HCT116 (cell line): ENCODE results near the gene TPH2.

Experiments
- EZH2 ChIP-seq: fragments of 200-600 bp; sonication (generic); IDR thresholded peaks from 2 replicates; pipeline ENCODE4 v1.6.1; 2017; ENCODE audit warnings: antibody characterized with exemption, mixed run types
- JUND ChIP-seq: IDR thresholded peaks from 2 replicates; pipeline ENCODE4 v1.6.1; 2012
- POLR2A ChIP-seq: IDR thresholded peaks from 2 replicates; pipeline ENCODE4 v1.7.0; 2011; ENCODE audit warnings: borderline replicate concordance; ENCODE audit not compliant: insufficient read depth, insufficient read length; ENCODE audit errors: extremely low read depth
- POLR2AphosphoS5 ChIP-seq: IDR thresholded peaks from 2 replicates; pipeline ENCODE4 v1.6.1; 2011; ENCODE audit warnings: mild to moderate bottlenecking, low read depth, low read length, moderate library complexity
- ZFX ChIP-seq: fragments of 450-650 bp; IDR thresholded peaks from 2 replicates; pipeline ENCODE4 v1.6.1; 2017
- ZNF274 ChIP-seq: fragments of 200-500 bp; sonication (Bioruptor generic); IDR thresholded peaks from 2 replicates; pipeline ENCODE4 v1.6.1; 2014; ENCODE audit warnings: mild to moderate bottlenecking, low read depth, low read length, inconsistent platforms
- TF ChIP-seq, protein P1 (sequence below), 3 experiments: fragments of 200-600 bp in 1 of 3; sonication (generic) in 1 of 3; IDR thresholded peaks in 2 of 3; conservative IDR thresholded peaks in 1 of 3; 2 replicates each; pipeline ENCODE4 v1.5.1; 2012 to 2017; ENCODE audit warnings: low read depth in 2 of 3, low read length in 2 of 3, antibody characterized with exemption in 1 of 3, borderline replicate concordance in 1 of 3, control low read depth in 1 of 3, mild to moderate bottlenecking in 1 of 3, mixed read lengths in 1 of 3, mixed run types in 1 of 3, moderate library complexity in 1 of 3; ENCODE audit not compliant: insufficient read depth in 1 of 3
- TF ChIP-seq, protein P2 (sequence below): IDR thresholded peaks from 2 replicates; pipeline ENCODE4 v1.6.1; 2011; ENCODE audit warnings: mild to moderate bottlenecking, low read length, moderate library complexity; ENCODE audit not compliant: insufficient replicate concordance; ENCODE audit errors: extremely low read depth

DNA sequence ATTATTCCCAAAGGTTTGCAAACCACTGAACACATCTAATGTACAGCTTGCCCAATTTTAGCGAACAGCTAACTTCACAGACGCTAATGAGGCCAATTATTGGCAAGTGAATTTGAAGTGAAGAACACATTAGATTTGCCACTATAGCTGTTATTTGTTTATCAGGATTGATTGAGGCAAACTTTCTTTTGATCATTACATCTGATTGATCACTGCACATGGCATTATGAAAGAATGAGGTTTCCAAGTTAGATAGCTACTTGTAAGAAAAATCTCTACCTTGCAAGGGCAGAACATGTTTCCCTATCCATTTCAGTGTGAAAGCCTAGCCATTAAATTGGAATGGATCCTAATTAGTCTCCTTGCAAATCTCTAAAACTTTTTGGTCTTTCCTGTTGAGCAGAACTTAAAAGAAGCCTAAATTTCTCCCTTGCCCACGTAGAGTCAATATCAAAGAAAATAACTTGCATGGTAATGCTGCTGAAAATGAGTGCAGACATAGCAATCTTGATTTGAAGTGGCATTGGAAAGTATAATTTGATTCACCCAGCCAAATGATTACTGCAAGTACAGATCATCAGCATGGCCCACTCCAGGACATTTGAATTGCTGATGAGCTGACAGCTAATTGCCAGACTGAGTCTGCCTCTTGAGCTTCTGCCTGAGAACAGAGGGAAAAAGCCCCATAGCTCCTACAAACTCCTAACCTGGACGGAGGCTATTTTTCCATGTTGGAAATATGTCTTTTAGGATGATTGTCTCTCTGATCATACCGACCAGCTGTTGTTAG lies 98.6 kb downstream of the TPH2 start:
- TF ChIP-seq, protein P1, sequence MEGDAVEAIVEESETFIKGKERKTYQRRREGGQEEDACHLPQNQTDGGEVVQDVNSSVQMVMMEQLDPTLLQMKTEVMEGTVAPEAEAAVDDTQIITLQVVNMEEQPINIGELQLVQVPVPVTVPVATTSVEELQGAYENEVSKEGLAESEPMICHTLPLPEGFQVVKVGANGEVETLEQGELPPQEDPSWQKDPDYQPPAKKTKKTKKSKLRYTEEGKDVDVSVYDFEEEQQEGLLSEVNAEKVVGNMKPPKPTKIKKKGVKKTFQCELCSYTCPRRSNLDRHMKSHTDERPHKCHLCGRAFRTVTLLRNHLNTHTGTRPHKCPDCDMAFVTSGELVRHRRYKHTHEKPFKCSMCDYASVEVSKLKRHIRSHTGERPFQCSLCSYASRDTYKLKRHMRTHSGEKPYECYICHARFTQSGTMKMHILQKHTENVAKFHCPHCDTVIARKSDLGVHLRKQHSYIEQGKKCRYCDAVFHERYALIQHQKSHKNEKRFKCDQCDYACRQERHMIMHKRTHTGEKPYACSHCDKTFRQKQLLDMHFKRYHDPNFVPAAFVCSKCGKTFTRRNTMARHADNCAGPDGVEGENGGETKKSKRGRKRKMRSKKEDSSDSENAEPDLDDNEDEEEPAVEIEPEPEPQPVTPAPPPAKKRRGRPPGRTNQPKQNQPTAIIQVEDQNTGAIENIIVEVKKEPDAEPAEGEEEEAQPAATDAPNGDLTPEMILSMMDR (IDR thresholded peaks at IDR 0.05 in 2 of 3, conservative IDR thresholded peaks at IDR 0.05 in 1 of 3; ENCODE audit: borderline replicate concordance in 1 of 3, insufficient read depth in 1 of 3, low read depth in 2 of 3, low read length in 2 of 3), result no peak
- TF ChIP-seq ZNF274 (no peak), EZH2 (no peak), POLR2AphosphoS5 (no peak), POLR2A (no peak), JUND (no peak), ZFX (no peak)
- TF ChIP-seq, protein P2, sequence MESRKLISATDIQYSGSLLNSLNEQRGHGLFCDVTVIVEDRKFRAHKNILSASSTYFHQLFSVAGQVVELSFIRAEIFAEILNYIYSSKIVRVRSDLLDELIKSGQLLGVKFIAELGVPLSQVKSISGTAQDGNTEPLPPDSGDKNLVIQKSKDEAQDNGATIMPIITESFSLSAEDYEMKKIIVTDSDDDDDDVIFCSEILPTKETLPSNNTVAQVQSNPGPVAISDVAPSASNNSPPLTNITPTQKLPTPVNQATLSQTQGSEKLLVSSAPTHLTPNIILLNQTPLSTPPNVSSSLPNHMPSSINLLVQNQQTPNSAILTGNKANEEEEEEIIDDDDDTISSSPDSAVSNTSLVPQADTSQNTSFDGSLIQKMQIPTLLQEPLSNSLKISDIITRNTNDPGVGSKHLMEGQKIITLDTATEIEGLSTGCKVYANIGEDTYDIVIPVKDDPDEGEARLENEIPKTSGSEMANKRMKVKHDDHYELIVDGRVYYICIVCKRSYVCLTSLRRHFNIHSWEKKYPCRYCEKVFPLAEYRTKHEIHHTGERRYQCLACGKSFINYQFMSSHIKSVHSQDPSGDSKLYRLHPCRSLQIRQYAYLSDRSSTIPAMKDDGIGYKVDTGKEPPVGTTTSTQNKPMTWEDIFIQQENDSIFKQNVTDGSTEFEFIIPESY, result no peak
